Sigmoid colon (tissue), 4 donors: Measurements from ENCODE around the gene C19orf73.

Source experiments
- CTCF ChIP-seq, 4 experiments: fragments of 450-650 bp in 3 of 4; fragments of 200-600 bp in 1 of 4; IDR thresholded peaks; one replicate each; pipeline ENCODE4 v1.5.1; 2016 to 2019; ENCODE audit warnings: antibody characterized with exemption in 4 of 4, mild to moderate bottlenecking in 3 of 4, moderate library complexity in 2 of 4
- POLR2AphosphoS5 ChIP-seq, 4 donors: sonication (generic); formaldehyde crosslinking; IDR thresholded peaks; one replicate each; pipeline ENCODE4 v1.6.1; 2017; ENCODE audit warnings: antibody characterized with exemption in 4 of 4

GRCh38 chr19:49130325-49130724 is 11.4 kb upstream of the C19orf73 start:
- TF ChIP-seq CTCF (IDR thresholded peaks at IDR 0.05) (no peak), POLR2AphosphoS5 (IDR thresholded peaks at IDR 0.05) (no peak)
